Effector memory CD4-positive, alpha-beta T cell (primary cell): ENCODE results near the gene TTLL9.
"Not testable (repeated sequence)": the region's sequence is repeated elsewhere in the genome, so short reads cannot be mapped to it uniquely, and the experiment has no call there.

Experiments
- DNase-seq, 3 donors: peaks; one replicate each; pipeline ENCODE4 v3.0.0-alpha.2; 2020
- H3K27ac ChIP-seq: 2 replicates; pipeline ENCODE4 v1.7.0; 2013; ENCODE audit warnings: mild to moderate bottlenecking, low read length, moderate library complexity; ENCODE audit not compliant: insufficient read depth, poor library complexity, severe bottlenecking
- H3K27me3 ChIP-seq: replicated peaks from 2 replicates; pipeline ENCODE4 v1.7.0; 2013; ENCODE audit warnings: mild to moderate bottlenecking, low read length; ENCODE audit not compliant: insufficient read depth, control insufficient read depth, poor library complexity, severe bottlenecking
- H3K36me3 ChIP-seq: 2 replicates; pipeline ENCODE4 v1.7.0; 2013; ENCODE audit warnings: mild to moderate bottlenecking, low read length, moderate library complexity; ENCODE audit not compliant: control insufficient read depth, insufficient read depth
- H3K4me1 ChIP-seq: 2 replicates; pipeline ENCODE4 v1.7.0; 2013; ENCODE audit warnings: low read length, mild to moderate bottlenecking; ENCODE audit not compliant: control insufficient read depth, insufficient read depth, poor library complexity, severe bottlenecking
- H3K4me3 ChIP-seq: 2 replicates; pipeline ENCODE4 v1.7.0; 2013; ENCODE audit warnings: low read length, low read depth, mild to moderate bottlenecking; ENCODE audit not compliant: insufficient read depth, poor library complexity, severe bottlenecking
- H3K9me3 ChIP-seq: 2 replicates; pipeline ENCODE4 v1.7.0; 2013; ENCODE audit warnings: mild to moderate bottlenecking, low read length, moderate library complexity; ENCODE audit not compliant: control insufficient read depth

Gene TTLL9

GRCh38 chr20:31917962-31918412 lies 47.6 kb downstream of the TTLL9 start:
- H3K36me3 ChIP-seq, DNase-seq, H3K27ac ChIP-seq, H3K4me3 ChIP-seq, H3K4me1 ChIP-seq, H3K9me3 ChIP-seq, H3K27me3 ChIP-seq: not testable (repeated sequence)

- no peaks in the 10 kb centered on the region for H3K9me3 ChIP-seq
- no peaks in the 10 kb centered on the region for H3K36me3 ChIP-seq
- H3K4me3 ChIP-seq, result no peak overlapping the region
- DNase-seq, result no peak
- H3K27me3 ChIP-seq, result no peaks in the 10 kb centered on the region
- no peaks in the 10 kb centered on the region for H3K4me1 ChIP-seq
- H3K27ac ChIP-seq, result no peak overlapping the region
These were observed 48.2 kb downstream of the TTLL9 start for GRCh38 chr20:31918466-31919105.

GRCh38 chr20:31919410-31920155 lies 49.1 kb downstream of the TTLL9 start:
- Histone ChIP-seq H3K4me3 (no peak overlapping the region), H3K27me3 (no peaks in the 10 kb centered on the region), H3K27ac (no peak overlapping the region), H3K36me3 (no peaks in the 10 kb centered on the region), H3K4me1 (no peaks in the 10 kb centered on the region), H3K9me3 (no peaks in the 10 kb centered on the region)
- no peak for DNase-seq

GRCh38 chr20:31920275-31920855 lies 49.9 kb downstream of the TTLL9 start:
- H3K9me3 ChIP-seq, result no peaks in the 10 kb centered on the region
- no peaks in the 10 kb centered on the region for H3K4me1 ChIP-seq
- no peaks in the 10 kb centered on the region for H3K27me3 ChIP-seq
- no peak overlapping the region for H3K27ac ChIP-seq
- H3K36me3 ChIP-seq, result no peaks in the 10 kb centered on the region
- DNase-seq, result no peak
- no peak overlapping the region for H3K4me3 ChIP-seq

GRCh38 chr20:31921480-31921879 lies 51.0 kb downstream of the TTLL9 start:
- H3K27ac ChIP-seq, H3K36me3 ChIP-seq, DNase-seq, H3K27me3 ChIP-seq, H3K4me1 ChIP-seq, H3K4me3 ChIP-seq, H3K9me3 ChIP-seq: not testable (repeated sequence)

GRCh38 chr20:31922181-31922580 lies 51.7 kb downstream of the TTLL9 start:
- no peak for DNase-seq
- no peaks in the 10 kb centered on the region for H3K27me3 ChIP-seq

GRCh38 chr20:31922588-31922987 lies 52.2 kb downstream of the TTLL9 start:
- Histone ChIP-seq H3K4me1 (no peaks in the 10 kb centered on the region), H3K36me3 (no peaks in the 10 kb centered on the region), H3K4me3 (no peak overlapping the region), H3K27ac (no peak overlapping the region), H3K27me3 (no peaks in the 10 kb centered on the region), H3K9me3 (no peaks in the 10 kb centered on the region)
- DNase-seq, result no peak

More at GRCh38 chr20:31922181-31922580, 51.7 kb downstream of the TTLL9 start:
- no peaks in the 10 kb centered on the region for H3K9me3 ChIP-seq
- no peaks in the 10 kb centered on the region for H3K4me1 ChIP-seq
- no peak overlapping the region for H3K27ac ChIP-seq
- no peak overlapping the region for H3K4me3 ChIP-seq
- no peaks in the 10 kb centered on the region for H3K36me3 ChIP-seq

GRCh38 chr20:31923388-31924331 lies 53.2 kb downstream of the TTLL9 start:
- Histone ChIP-seq H3K27me3 (no peaks in the 10 kb centered on the region), H3K27ac (no peak overlapping the region), H3K4me1 (no peaks in the 10 kb centered on the region), H3K4me3 (no peak overlapping the region), H3K9me3 (no peaks in the 10 kb centered on the region), H3K36me3 (no peaks in the 10 kb centered on the region)
- no peak for DNase-seq

- no peaks in the 10 kb centered on the region for H3K36me3 ChIP-seq
- DNase-seq, result no peak
- H3K27me3 ChIP-seq, result no peaks in the 10 kb centered on the region
- no peak overlapping the region for H3K27ac ChIP-seq
- no peaks in the 10 kb centered on the region for H3K4me1 ChIP-seq
- H3K9me3 ChIP-seq, result no peaks in the 10 kb centered on the region
- H3K4me3 ChIP-seq, result no peak overlapping the region
These were observed 54.1 kb downstream of the TTLL9 start for GRCh38 chr20:31924561-31924960.
